Central memory CD8-positive, alpha-beta T cell (primary cell): ENCODE measurements around the gene NEURL2.
A peak's percentile ranks its signal among the peaks of the same experiment; 100 is the strongest.

Experiments
- ATAC-seq: fragments of 150-1000 bp; cut with Tn5 transposase; replicated peaks from 2 replicates; pipeline ENCODE4 v1.10.0; 2022; ENCODE audit warnings: mild to moderate bottlenecking, moderate FRiP score, moderate number of reproducible peaks; ENCODE audit not compliant: poor library complexity, severe bottlenecking; ENCODE audit errors: extremely low read depth
- DNase-seq, 2 donors: peaks; one replicate each; pipeline ENCODE4 v3.0.0; 2021; ENCODE audit warnings: low spot score in 2 of 2
- H3K27ac Mint-ChIP-seq: one replicate; pipeline ENCODE4 v1.8.0; 2022; ENCODE audit warnings: low read depth, mild to moderate bottlenecking, moderate library complexity, mixed read lengths
- H3K27me3 Mint-ChIP-seq: one replicate; pipeline ENCODE4 v1.8.0; 2022; ENCODE audit warnings: mixed read lengths
- H3K36me3 Mint-ChIP-seq: one replicate; pipeline ENCODE4 v1.8.0; 2022; ENCODE audit warnings: mild to moderate bottlenecking, moderate library complexity, mixed read lengths; ENCODE audit not compliant: insufficient read depth
- H3K4me1 Mint-ChIP-seq: one replicate; pipeline ENCODE4 v1.8.0; 2022; ENCODE audit warnings: mixed read lengths
- H3K4me3 Mint-ChIP-seq: one replicate; pipeline ENCODE4 v1.8.0; 2022; ENCODE audit warnings: mild to moderate bottlenecking, moderate library complexity, mixed read lengths
- H3K9me3 Mint-ChIP-seq: one replicate; pipeline ENCODE4 v1.8.0; 2022; ENCODE audit warnings: mixed read lengths

The NEURL2 gene

GRCh38 chr20:45850926-45851325 lies 40.1 kb downstream of the NEURL2 start:
- H3K4me3 Mint-ChIP-seq: no peak overlapping the region
- H3K36me3 Mint-ChIP-seq: peaks cover 30% of the 10 kb centered on the region

GRCh38 chr20:45850238-45850637 lies 40.8 kb downstream of the NEURL2 start:
- no peaks in the 10 kb centered on the region for H3K9me3 Mint-ChIP-seq
- H3K36me3 Mint-ChIP-seq: peaks cover 34% of the 10 kb centered on the region
- no peak overlapping the region for H3K4me3 Mint-ChIP-seq
- peaks cover 13% of the 10 kb centered on the region for H3K4me1 Mint-ChIP-seq
- H3K27ac Mint-ChIP-seq: no peak overlapping the region
- ATAC-seq (no peak), DNase-seq (no peak)
- no peaks in the 10 kb centered on the region for H3K27me3 Mint-ChIP-seq

More at GRCh38 chr20:45850926-45851325, 40.1 kb downstream of the NEURL2 start:
- H3K4me1 Mint-ChIP-seq: peaks cover 15% of the 10 kb centered on the region
- no peak overlapping the region for H3K27ac Mint-ChIP-seq
- no peaks in the 10 kb centered on the region for H3K27me3 Mint-ChIP-seq
- DNase-seq (no peak), ATAC-seq (no peak)
- no peaks in the 10 kb centered on the region for H3K9me3 Mint-ChIP-seq

DNA sequence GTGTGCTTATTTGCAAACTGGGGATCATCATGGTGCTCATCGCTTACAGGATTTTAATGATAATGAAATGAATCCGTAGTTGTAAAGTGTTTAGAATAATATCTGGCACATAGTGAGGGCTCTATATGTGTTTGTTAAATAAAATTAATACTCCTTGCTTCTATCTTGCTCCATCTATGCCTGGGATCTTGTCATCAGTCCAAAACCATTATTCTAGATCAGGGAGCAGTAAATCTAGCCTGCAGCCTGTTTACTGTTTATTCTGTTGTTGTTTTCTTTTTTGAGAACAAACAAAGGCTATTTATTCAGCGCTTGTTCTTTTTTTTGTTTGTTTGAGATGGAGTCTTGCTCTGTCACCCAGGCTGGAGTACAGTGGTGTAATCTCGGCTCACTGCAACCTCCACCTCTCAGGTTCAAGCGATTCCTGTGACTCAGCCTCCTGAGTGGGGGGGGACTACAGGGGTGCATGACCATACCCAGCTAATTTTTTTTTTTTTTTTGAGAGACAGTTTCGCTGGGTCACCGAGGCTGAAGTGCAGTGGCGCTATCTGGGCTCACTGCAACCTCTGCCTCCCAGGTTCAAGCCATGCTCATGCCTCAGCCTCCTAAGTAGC lies 41.9 kb downstream of the NEURL2 start:
- ATAC-seq (no peak), DNase-seq (no peak)
- Mint-ChIP-seq H3K27me3 (no peaks in the 10 kb centered on the region), H3K4me3 (no peak overlapping the region), H3K4me1 (peaks cover 13% of the 10 kb centered on the region), H3K9me3 (no peaks in the 10 kb centered on the region), H3K36me3 (peaks cover 38% of the 10 kb centered on the region), H3K27ac (peak overlapping the region; percentile 29)

DNA sequence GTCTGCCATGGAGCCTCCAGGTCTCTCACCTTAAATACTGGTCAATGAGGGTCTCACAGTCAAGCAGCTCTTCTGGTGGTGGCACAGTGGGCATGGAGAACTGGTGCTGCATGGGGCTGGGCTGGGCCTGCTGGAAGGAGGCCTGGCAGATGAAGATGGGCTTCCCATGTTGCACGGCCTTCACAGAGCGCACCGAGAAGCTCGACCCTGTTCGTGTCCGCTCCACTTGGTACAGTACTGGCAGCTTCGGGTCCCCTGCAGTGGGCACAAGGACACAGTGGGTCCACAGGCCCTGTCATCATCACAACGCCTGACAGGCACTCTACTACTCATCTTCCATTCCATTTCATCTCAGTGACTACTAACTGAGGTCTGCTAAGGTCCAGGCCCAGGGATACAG lies 42.6 kb downstream of the NEURL2 start:
- DNase-seq (no peak), ATAC-seq (no peak)
- H3K9me3 Mint-ChIP-seq: no peaks in the 10 kb centered on the region
- no peaks in the 10 kb centered on the region for H3K27me3 Mint-ChIP-seq
- peak overlapping the region; percentile 29 for H3K27ac Mint-ChIP-seq
- H3K4me1 Mint-ChIP-seq: peaks cover 11% of the 10 kb centered on the region
- no peak overlapping the region for H3K4me3 Mint-ChIP-seq
- peaks cover 40% of the 10 kb centered on the region for H3K36me3 Mint-ChIP-seq

DNA sequence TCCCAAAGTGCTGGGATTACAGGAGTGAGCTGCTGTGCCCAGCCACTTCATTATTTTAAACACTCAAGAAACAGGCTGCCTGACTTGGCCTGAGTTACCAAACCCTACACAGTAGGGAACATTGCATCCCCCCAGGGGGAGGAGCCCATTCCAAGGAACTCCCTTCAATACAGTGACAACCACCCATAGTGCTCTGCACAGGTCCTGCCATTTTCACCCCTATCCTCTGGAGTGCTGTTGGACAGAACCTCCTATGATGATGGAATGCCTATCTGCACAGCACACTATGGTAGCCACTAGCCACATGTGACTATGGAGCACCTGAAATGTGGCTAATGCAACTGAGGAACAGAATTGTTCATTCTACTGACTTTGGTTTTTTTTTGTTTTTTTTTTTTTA lies 45.6 kb downstream of the NEURL2 start:
- Mint-ChIP-seq H3K9me3 (no peaks in the 10 kb centered on the region), H3K4me1 (peaks cover 25% of the 10 kb centered on the region)
- ATAC-seq: no peak

DNA sequence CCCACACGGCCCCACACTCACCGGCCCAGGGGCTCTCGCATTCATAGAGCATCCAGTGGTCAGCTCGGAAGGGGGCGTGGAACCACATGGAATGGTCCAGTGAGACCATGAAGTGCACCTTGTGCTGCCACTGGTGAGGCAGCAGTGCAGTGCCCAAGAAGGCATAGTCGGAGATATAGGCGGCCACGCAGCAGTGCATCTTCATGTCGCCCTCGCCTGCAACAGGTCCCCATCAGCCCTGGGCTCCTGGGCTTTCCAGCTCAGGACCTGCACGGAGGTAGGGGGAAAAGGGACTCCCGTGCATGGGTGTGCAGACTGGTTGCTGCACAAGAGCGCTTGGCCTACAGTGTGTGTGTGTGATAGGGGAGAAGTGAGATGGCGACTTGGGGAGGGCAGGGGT lies 47.5 kb downstream of the NEURL2 start:
- H3K4me1 Mint-ChIP-seq: peaks cover 19% of the 10 kb centered on the region
- peaks cover 30% of the 10 kb centered on the region for H3K36me3 Mint-ChIP-seq
- H3K27me3 Mint-ChIP-seq: no peaks in the 10 kb centered on the region
- ATAC-seq (no peak), DNase-seq (no peak)
- no peak overlapping the region for H3K27ac Mint-ChIP-seq
- H3K4me3 Mint-ChIP-seq: no peak overlapping the region
- H3K9me3 Mint-ChIP-seq: no peaks in the 10 kb centered on the region

More for the DNA sequence above, 45.6 kb downstream of the NEURL2 start:
- Mint-ChIP-seq H3K27me3 (no peaks in the 10 kb centered on the region), H3K4me3 (no peak overlapping the region), H3K27ac (no peak overlapping the region), H3K36me3 (peaks cover 37% of the 10 kb centered on the region)
- no peak for DNase-seq

GRCh38 chr20:45842169-45842812 lies 48.7 kb downstream of the NEURL2 start:
- H3K36me3 Mint-ChIP-seq: peaks cover 23% of the 10 kb centered on the region
- peaks cover 17% of the 10 kb centered on the region for H3K4me1 Mint-ChIP-seq
- DNase-seq: no peak
- H3K9me3 Mint-ChIP-seq: no peaks in the 10 kb centered on the region
- H3K27ac Mint-ChIP-seq: peak overlapping the region; percentile 16
- no peaks in the 10 kb centered on the region for H3K27me3 Mint-ChIP-seq
- no peak for ATAC-seq
- no peak overlapping the region for H3K4me3 Mint-ChIP-seq

DNA sequence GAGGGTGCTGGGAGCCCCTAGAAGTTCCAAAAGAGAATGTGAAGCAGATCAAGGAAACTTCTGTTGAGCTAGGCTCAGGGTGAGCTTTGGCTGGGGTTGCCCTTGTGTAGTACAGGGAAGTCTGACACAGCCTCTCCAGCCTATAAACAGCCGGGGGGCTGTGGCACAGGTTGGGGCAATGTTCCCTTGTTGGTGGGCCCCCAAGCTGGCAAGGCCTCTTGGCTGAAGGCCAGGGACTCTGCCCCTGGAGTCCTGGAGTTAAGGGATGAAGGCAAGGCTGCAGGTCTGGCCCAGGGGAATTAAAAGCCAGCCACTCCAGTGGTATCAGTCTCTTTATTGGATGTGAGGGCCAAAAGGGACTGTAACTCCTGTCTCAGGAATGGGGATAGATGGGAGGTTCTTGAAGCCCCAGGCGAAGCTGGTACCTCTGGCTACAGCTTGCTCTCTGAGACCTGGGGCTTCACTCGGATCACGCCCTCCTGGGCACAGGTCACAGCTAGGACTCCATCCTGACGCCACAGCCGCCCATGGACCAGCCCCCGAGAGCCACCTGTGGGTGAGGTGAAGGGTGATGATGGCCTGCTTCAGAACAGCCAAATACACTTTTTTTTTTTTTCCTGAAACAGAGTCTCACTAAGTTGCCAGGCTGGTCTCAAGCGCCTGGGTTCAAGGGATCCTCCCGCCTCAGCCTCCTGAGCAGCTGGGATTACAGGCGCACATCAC lies 49.4 kb downstream of the NEURL2 start:
- H3K9me3 Mint-ChIP-seq: no peaks in the 10 kb centered on the region
- H3K4me1 Mint-ChIP-seq: peaks cover 17% of the 10 kb centered on the region
- no peak overlapping the region for H3K4me3 Mint-ChIP-seq
- no peak overlapping the region for H3K27ac Mint-ChIP-seq
- peaks cover 23% of the 10 kb centered on the region for H3K36me3 Mint-ChIP-seq
- no peak for ATAC-seq
- no peak for DNase-seq
- H3K27me3 Mint-ChIP-seq: no peaks in the 10 kb centered on the region

- DNase-seq: no peak
- H3K9me3 Mint-ChIP-seq: no peaks in the 10 kb centered on the region
- ATAC-seq: no peak
- no peaks in the 10 kb centered on the region for H3K27me3 Mint-ChIP-seq
- no peak overlapping the region for H3K27ac Mint-ChIP-seq
- H3K4me3 Mint-ChIP-seq: no peak overlapping the region
- H3K36me3 Mint-ChIP-seq: peaks cover 17% of the 10 kb centered on the region
- H3K4me1 Mint-ChIP-seq: peaks cover 17% of the 10 kb centered on the region
These were observed 50.3 kb downstream of the NEURL2 start for GRCh38 chr20:45840700-45841198.
